HEK293T (cell line): Measurements from ENCODE around the gene LRPAP1.

Experiments
- ARNT ChIP-seq: fragments of 450-650 bp; IDR thresholded peaks from 2 replicates; pipeline ENCODE4 v1.6.1; 2017; ENCODE audit warnings: mild to moderate bottlenecking
- BHLHE40 ChIP-seq: fragments of 450-650 bp; IDR thresholded peaks from 2 replicates; pipeline ENCODE4 v1.6.1; 2016; ENCODE audit warnings: mild to moderate bottlenecking, moderate library complexity, borderline replicate concordance
- CTBP1 ChIP-seq: fragments of 450-650 bp; IDR thresholded peaks from 2 replicates; pipeline ENCODE4 v1.6.1; 2016; ENCODE audit warnings: borderline replicate concordance
- FOXA1 ChIP-seq: fragments of 450-650 bp; IDR thresholded peaks from 2 replicates; pipeline ENCODE4 v1.6.1; 2016; ENCODE audit warnings: mild to moderate bottlenecking
- FOXK2 ChIP-seq: fragments of 450-650 bp; IDR thresholded peaks from 2 replicates; pipeline ENCODE4 v1.6.1; 2016; ENCODE audit warnings: mild to moderate bottlenecking
- FOXM1 ChIP-seq: fragments of 450-650 bp; IDR thresholded peaks from 2 replicates; pipeline ENCODE4 v1.6.1; 2017; ENCODE audit warnings: mild to moderate bottlenecking, borderline replicate concordance
- HDGF ChIP-seq: fragments of 450-650 bp; IDR thresholded peaks from 2 replicates; pipeline ENCODE4 v1.6.1; 2017; ENCODE audit warnings: antibody characterized with exemption, borderline replicate concordance
- LEF1 ChIP-seq: fragments of 450-650 bp; IDR thresholded peaks from 2 replicates; pipeline ENCODE4 v1.6.1; 2017; ENCODE audit warnings: mild to moderate bottlenecking, borderline replicate concordance
- NFRKB ChIP-seq: fragments of 450-650 bp; IDR thresholded peaks from 2 replicates; pipeline ENCODE4 v1.6.1; 2016; ENCODE audit warnings: mild to moderate bottlenecking, moderate library complexity
- SP1 ChIP-seq: fragments of 450-650 bp; IDR thresholded peaks from 2 replicates; pipeline ENCODE4 v1.6.1; 2017
- SUZ12 ChIP-seq: fragments of 450-650 bp; IDR thresholded peaks from 2 replicates; pipeline ENCODE4 v1.6.1; 2016; ENCODE audit warnings: mild to moderate bottlenecking
- TARDBP ChIP-seq: fragments of 450-650 bp; IDR thresholded peaks from 2 replicates; pipeline ENCODE4 v1.6.1; 2016
- ZNF384 ChIP-seq: fragments of 450-650 bp; IDR thresholded peaks from 2 replicates; pipeline ENCODE4 v1.6.1; 2016
- TF ChIP-seq, protein P1 (sequence below): fragments of 450-650 bp; IDR thresholded peaks from 2 replicates; pipeline ENCODE4 v1.6.1; 2016

DNA sequence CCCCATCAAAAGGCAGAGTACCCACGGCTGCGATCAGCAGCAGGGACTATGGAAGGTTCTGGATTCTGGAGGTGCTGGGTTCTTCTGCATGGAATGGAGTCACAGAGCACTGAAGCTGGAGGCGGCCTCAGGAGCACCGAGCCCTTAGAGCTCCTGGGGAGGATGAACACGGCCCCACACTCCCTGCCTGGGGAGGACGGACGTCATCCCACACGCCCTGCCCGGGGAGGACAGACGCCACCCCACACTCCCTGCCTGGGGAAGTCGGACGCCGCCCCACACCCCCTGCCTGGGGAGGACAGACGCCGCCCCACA, 9.9 kb downstream of the LRPAP1 start:
- TF ChIP-seq FOXK2, result no peak
- TF ChIP-seq BHLHE40, result no peak
- no peak for TF ChIP-seq SP1
- no peak for TF ChIP-seq FOXA1
- TF ChIP-seq ZNF384, result no peak
- no peak for TF ChIP-seq SUZ12
- no peak for TF ChIP-seq FOXM1
- no peak for TF ChIP-seq CTBP1
- TF ChIP-seq TARDBP, result no peak
- TF ChIP-seq LEF1, result no peak
- no peak for TF ChIP-seq HDGF
- TF ChIP-seq, protein P1, sequence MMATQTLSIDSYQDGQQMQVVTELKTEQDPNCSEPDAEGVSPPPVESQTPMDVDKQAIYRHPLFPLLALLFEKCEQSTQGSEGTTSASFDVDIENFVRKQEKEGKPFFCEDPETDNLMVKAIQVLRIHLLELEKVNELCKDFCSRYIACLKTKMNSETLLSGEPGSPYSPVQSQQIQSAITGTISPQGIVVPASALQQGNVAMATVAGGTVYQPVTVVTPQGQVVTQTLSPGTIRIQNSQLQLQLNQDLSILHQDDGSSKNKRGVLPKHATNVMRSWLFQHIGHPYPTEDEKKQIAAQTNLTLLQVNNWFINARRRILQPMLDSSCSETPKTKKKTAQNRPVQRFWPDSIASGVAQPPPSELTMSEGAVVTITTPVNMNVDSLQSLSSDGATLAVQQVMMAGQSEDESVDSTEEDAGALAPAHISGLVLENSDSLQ, result no peak
- TF ChIP-seq ARNT, result no peak
- no peak for TF ChIP-seq NFRKB
